SK-N-SH (cell line): ENCODE measurements around the gene PPP2R5C. TPM values are rescaled to one million over a fixed set of nuclear protein-coding genes. Genes with fewer than 3 reads are reported as not detected.

ENCODE experiments used
- CTCF ChIA-PET: fragments of 300-600, 350-600 bp; formaldehyde crosslinking; extraction: SDS; loops from one replicate; lab custom pipeline; 2021; lab: Yijun Ruan, JAX
- POLR2A ChIA-PET: fragments of 350-600 bp; sonication (Branson Sonifier 250); formaldehyde crosslinking; extraction: SDS; loops from one replicate; lab custom pipeline; 2020; ENCODE audit warnings: antibody characterized with exemption, inconsistent platforms; lab: Yijun Ruan, JAX
- DNase-seq: peaks from one replicate; pipeline ENCODE4 v3.0.0; 2012
- H2AFZ ChIP-seq: fragments of 200-600 bp; sonication (generic); 2 replicates; pipeline ENCODE4 v1.8.1; 2016; ENCODE audit warnings: antibody characterized with exemption, mild to moderate bottlenecking, low read depth
- H3F3A ChIP-seq: fragments of 200-600 bp; sonication (generic); replicated peaks from 2 replicates; pipeline ENCODE3; 2016; ENCODE audit warnings: antibody characterized with exemption, mild to moderate bottlenecking; ENCODE audit not compliant: insufficient read depth
- H3K27ac ChIP-seq, 2 experiments: fragments of 200-500 bp in 1 of 2; fragments of 200-600 bp in 1 of 2; sonication (Bioruptor generic) in 1 of 2; sonication (generic), shearing (Covaris generic) in 1 of 2; 2 replicates each; pipeline versions ENCODE4 v1.5.1 to v1.6.1; 2014 to 2016; ENCODE audit warnings: low read depth in 2 of 2, inconsistent platforms in 1 of 2, low read length in 1 of 2, mild to moderate bottlenecking in 1 of 2, mixed read lengths in 1 of 2
- H3K27me3 ChIP-seq: fragments of 200-600 bp; sonication (generic), shearing (Covaris generic); 2 replicates; pipeline ENCODE4 v1.6.1; 2016; ENCODE audit warnings: mixed run types; ENCODE audit not compliant: insufficient read depth
- H3K36me3 ChIP-seq, 2 experiments: fragments of 200-500 bp in 1 of 2; fragments of 200-600 bp in 1 of 2; sonication (Bioruptor generic) in 1 of 2; sonication (generic) in 1 of 2; replicated peaks in 1 of 2; 2 replicates each; pipeline versions ENCODE3 to v1.5.1; 2014 to 2016; ENCODE audit warnings: low read length in 1 of 2, mild to moderate bottlenecking in 1 of 2; ENCODE audit not compliant: insufficient read depth in 2 of 2, control insufficient read depth in 1 of 2
- H3K4me1 ChIP-seq, 2 experiments: fragments of 200-500 bp in 1 of 2; fragments of 200-600 bp in 1 of 2; sonication (Bioruptor generic) in 1 of 2; sonication (generic), shearing (Covaris generic) in 1 of 2; 2 replicates each; pipeline versions ENCODE4 v1.5.1 to v1.6.1; 2014 to 2016; ENCODE audit warnings: low read depth in 1 of 2, low read length in 1 of 2, mixed run types in 1 of 2; ENCODE audit not compliant: insufficient read depth in 2 of 2, control insufficient read depth in 1 of 2
- H3K4me2 ChIP-seq: fragments of 200-600 bp; sonication (generic), shearing (Covaris generic); 2 replicates; pipeline ENCODE4 v1.6.1; 2017; ENCODE audit warnings: mixed run types
- H3K4me3 ChIP-seq, 2 experiments: fragments of 200-500 bp in 1 of 2; fragments of 200-600 bp in 1 of 2; sonication (Bioruptor generic) in 1 of 2; sonication (generic), shearing (Covaris generic) in 1 of 2; 2 replicates each; pipeline versions ENCODE4 v1.5.1 to v1.8.1; 2014 to 2016; ENCODE audit warnings: low read depth in 2 of 2, inconsistent platforms in 1 of 2, low read length in 1 of 2, mild to moderate bottlenecking in 1 of 2, mixed read lengths in 1 of 2, moderate library complexity in 1 of 2
- H3K79me2 ChIP-seq: fragments of 200-600 bp; sonication (generic); 2 replicates; pipeline ENCODE4 v1.8.1; 2017; ENCODE audit warnings: mild to moderate bottlenecking; ENCODE audit not compliant: insufficient read depth
- H3K9ac ChIP-seq: fragments of 200-600 bp; sonication (generic); 2 replicates; pipeline ENCODE4 v1.6.1; 2017; ENCODE audit warnings: mixed run types
- H3K9me2 ChIP-seq: fragments of 200-600 bp; sonication (generic); 2 replicates; pipeline ENCODE4 v1.6.1; 2017; ENCODE audit warnings: mixed run types
- H3K9me3 ChIP-seq: fragments of 200-600 bp; sonication (generic); 2 replicates; pipeline ENCODE4 v1.6.1; 2017; ENCODE audit warnings: mixed run types, mild to moderate bottlenecking, moderate library complexity
- H4K20me1 ChIP-seq: fragments of 200-600 bp; sonication (generic); 2 replicates; pipeline ENCODE4 v1.6.1; 2017; ENCODE audit warnings: mild to moderate bottlenecking, mixed run types; ENCODE audit not compliant: insufficient read depth
- CTCF ChIP-seq: fragments of 200-600 bp; sonication (generic); IDR thresholded peaks from 2 replicates; pipeline ENCODE4 v1.6.1; 2017; ENCODE audit warnings: antibody characterized with exemption, mild to moderate bottlenecking, moderate library complexity
- GATA2 ChIP-seq: sonication (generic); formaldehyde crosslinking; IDR thresholded peaks from 2 replicates; pipeline ENCODE4 v1.5.0; 2020; ENCODE audit warnings: mild to moderate bottlenecking, missing genetic modification reagents
- JUND ChIP-seq: IDR thresholded peaks from 2 replicates; pipeline ENCODE4 v1.4.0; 2012
- MXI1 ChIP-seq: IDR thresholded peaks from 2 replicates; pipeline ENCODE4 v1.6.1; 2012; ENCODE audit warnings: mild to moderate bottlenecking, low read depth, low read length, improper control_type of control experiment
- RCOR1 ChIP-seq: fragments of 150-350 bp; IDR thresholded peaks from 2 replicates; pipeline ENCODE4 v1.6.1; 2017; ENCODE audit warnings: antibody characterized with exemption, low read length
- TAF1 ChIP-seq: IDR thresholded peaks from 2 replicates; pipeline ENCODE4 v1.6.1; 2012; ENCODE audit warnings: low read depth, mild to moderate bottlenecking, low read length, moderate library complexity, borderline replicate concordance
- USF1 ChIP-seq: IDR thresholded peaks from 2 replicates; pipeline ENCODE4 v1.4.0; 2012; ENCODE audit warnings: low read depth, borderline replicate concordance
- YY1 ChIP-seq: IDR thresholded peaks from 2 replicates; pipeline ENCODE4 v1.4.0; 2012; ENCODE audit warnings: low read depth, mild to moderate bottlenecking
- ZBTB33 ChIP-seq: IDR thresholded peaks from 2 replicates; pipeline ENCODE4 v1.4.0; 2012; ENCODE audit warnings: low read depth, borderline replicate concordance
- WGBS: methylation state at CpG from one replicate; pipeline ENCODE4 v1.1.6; 2017; ENCODE audit warnings: low lambda C conversion rate; 5-methylcytosine and 5-hydroxymethylcytosine counted together
- polyA plus RNA-seq, 3 experiments: library from polyadenylated mRNA; depleted of rRNA; stranded (reverse); fragments of >200 nt; gene quantifications; 2 replicates each; pipeline ENCODE4 v1.2.3, GENCODE V29; 2012

The PPP2R5C gene
- polyA plus RNA-seq, 1 of the 3 experiments (the other 2 are of a cell fraction), result 43.7 TPM

- no peak for TF ChIP-seq GATA2
- TF ChIP-seq ZBTB33, result no peak
- TF ChIP-seq YY1, result no peak
Observed at GRCh38 chr14:101839236-101839635, 77.7 kb downstream of the PPP2R5C start (continued).

- no peak for DNase-seq
- ChIA-PET POLR2A (interaction anchor here (0.5 kb wide), 1 partner anchor 30 kb away, joined by 3 read pairs; no protein-coding TSS in a partner anchor), CTCF (interaction anchor here (1.3 kb wide), 1 partner anchor 68 kb away, joined by 6 read pairs; no protein-coding TSS in a partner anchor)
- 79% methylated on average over 6 of the region's 6 CpGs for WGBS
- Histone ChIP-seq H3K27me3 (no peaks in the 10 kb centered on the region), H4K20me1 (peaks cover 62% of the 10 kb centered on the region), H3K27ac (peak overlapping the region in 1 of 2 experiments; percentile 99; a peak in 2 of 4 replicates), H3K9me3 (no peaks in the 10 kb centered on the region), H3F3A (no peaks in the 10 kb centered on the region), H3K36me3 (peaks cover 7 to 8% of the 10 kb centered on the region in 2 experiments), H2AFZ (no peak overlapping the region), H3K9me2 (no peaks in the 10 kb centered on the region), H3K9ac (no peak overlapping the region), H3K4me2 (no peak overlapping the region), H3K4me1 (peaks cover 10 to 75% of the 10 kb centered on the region in 2 experiments), H3K4me3 (no peak overlapping the region), H3K79me2 (peaks cover 98% of the 10 kb centered on the region)
- TF ChIP-seq ZBTB33, result no peak
- TF ChIP-seq RCOR1, result no peak
- no peak for TF ChIP-seq JUND
- no peak for TF ChIP-seq MXI1
- no peak for TF ChIP-seq TAF1
- TF ChIP-seq CTCF, result no peak
- no peak for TF ChIP-seq USF1
Observed at GRCh38 chr14:101839661-101840060, 78.2 kb downstream of the PPP2R5C start.
